Natural killer cell treated with Interleukin-12 subunit alpha and Interleukin-12 subunit beta and Interleukin-15 and Interleukin-18, amount 100 ng/mL, for 72 hours (primary cell): ENCODE measurements around the gene KCNA3. TPM values are rescaled to one million over a fixed set of nuclear protein-coding genes. Genes with fewer than 3 reads are reported as not detected.

Experiments
- ATAC-seq, 2 donors: fragments of 150-1000 bp; cut with Tn5 transposase in 1 of 2; sonication (Bioruptor Pico), chemical (Tn5 transposase) in 1 of 2; 2 replicates each; pipeline ENCODE4 v1.10.0; 2021
- DNase-seq: peaks from one replicate; pipeline ENCODE4 v3.0.0; 2022; ENCODE audit warnings: low spot score
- H3K27ac Mint-ChIP-seq, 2 donors: 1 replicate in 1 of 2; 2 replicates in 1 of 2; pipeline ENCODE4 v1.8.0; 2022; ENCODE audit warnings: mixed read lengths in 2 of 2, mild to moderate bottlenecking in 1 of 2, moderate library complexity in 1 of 2
- H3K27me3 Mint-ChIP-seq, 2 donors: 1 replicate in 1 of 2; 2 replicates in 1 of 2; pipeline ENCODE4 v1.8.0; 2022; ENCODE audit warnings: mixed read lengths in 2 of 2
- H3K36me3 Mint-ChIP-seq: one replicate; pipeline ENCODE4 v1.8.0; 2022; ENCODE audit warnings: mixed read lengths
- H3K4me1 Mint-ChIP-seq, 2 donors: 1 replicate in 1 of 2; 2 replicates in 1 of 2; pipeline ENCODE4 v1.8.0; 2022; ENCODE audit warnings: low read depth in 2 of 2, mixed read lengths in 2 of 2, mild to moderate bottlenecking in 1 of 2
- H3K4me3 Mint-ChIP-seq: one replicate; pipeline ENCODE4 v1.8.0; 2022; ENCODE audit warnings: mixed read lengths
- H3K9me3 Mint-ChIP-seq: 2 replicates; pipeline ENCODE4 v1.8.0; 2022; ENCODE audit warnings: mixed read lengths
- total RNA-seq, 2 donors: library from RNA; stranded (reverse); gene quantifications; one replicate each; pipeline ENCODE4 v1.2.3, GENCODE V29; 2022

KCNA3 gene
- total RNA-seq, 2 donors from 2014 or later, result 65.7 to 105 TPM

- Mint-ChIP-seq H3K27me3 (no peaks in the 10 kb centered on the region), H3K4me1 (peaks cover 51 to 53% of the 10 kb centered on the region in 2 donors), H3K27ac (no peak overlapping the region), H3K36me3 (no peaks in the 10 kb centered on the region), H3K4me3 (no peak overlapping the region), H3K9me3 (no peaks in the 10 kb centered on the region)
- ATAC-seq (peak; percentile 82 to 87), DNase-seq (peak; percentile 89)
These were observed 43.7 kb downstream of the KCNA3 start for GRCh38 chr1:110630839-110631663.

- no peak for DNase-seq
- Mint-ChIP-seq H3K4me1 (peaks cover 29 to 31% of the 10 kb centered on the region in 2 donors), H3K9me3 (no peaks in the 10 kb centered on the region), H3K27ac (peak overlapping the region; percentile 32 to 66), H3K36me3 (no peaks in the 10 kb centered on the region), H3K4me3 (peak overlapping the region; percentile 18), H3K27me3 (peaks cover 0 to 5% of the 10 kb centered on the region in 2 donors)
- no peak for ATAC-seq
These were observed 46.2 kb downstream of the KCNA3 start for GRCh38 chr1:110628323-110629105.

GRCh38 chr1:110627764-110628163 lies 47.0 kb downstream of the KCNA3 start:
- Mint-ChIP-seq H3K27ac (peak overlapping the region; percentile 32 to 66), H3K4me3 (peak overlapping the region; percentile 18), H3K9me3 (no peaks in the 10 kb centered on the region), H3K36me3 (no peaks in the 10 kb centered on the region), H3K4me1 (peaks cover 23 to 25% of the 10 kb centered on the region in 2 donors), H3K27me3 (peaks cover 0 to 5% of the 10 kb centered on the region in 2 donors)
- ATAC-seq (no peak), DNase-seq (no peak)

GRCh38 chr1:110626889-110627288 lies 47.9 kb downstream of the KCNA3 start:
- Mint-ChIP-seq H3K27ac (peak overlapping the region in 1 of 2 donors; percentile 66), H3K4me3 (no peak overlapping the region), H3K27me3 (peaks cover 0 to 5% of the 10 kb centered on the region in 2 donors), H3K9me3 (no peaks in the 10 kb centered on the region), H3K36me3 (no peaks in the 10 kb centered on the region), H3K4me1 (peaks cover 23 to 25% of the 10 kb centered on the region in 2 donors)
- ATAC-seq (no peak), DNase-seq (no peak)

Other genes with a start within 250 kb of the KCNA3 start
- under 1 TPM in 1 of 2 donors, not detected in 1; 0.21 TPM for gene PROK1, start 223.8 kb downstream of the KCNA3 start, total RNA-seq
- gene KCNA10, start 155.8 kb downstream of the KCNA3 start, total RNA-seq, result not detected
- under 1 TPM; 0.62 to 0.92 TPM for gene KCNA2, start 68.6 kb downstream of the KCNA3 start, total RNA-seq
- 100 to 1,000 TPM; 357 to 897 TPM for gene CD53, start 198.2 kb upstream of the KCNA3 start, total RNA-seq